Activated CD8-positive, alpha-beta memory T cell treated with anti-CD3 and anti-CD28 coated beads, Interleukin-2, amount 50 U/mL, for 48 hours (primary cell): Measurements from ENCODE around the gene USP22.
"Not testable (repeated sequence)": the region's sequence is repeated elsewhere in the genome, so short reads cannot be mapped to it uniquely, and the experiment has no call there.

Experiments
- DNase-seq: peaks from one replicate; pipeline ENCODE4 v3.0.0-alpha.2; 2020

The USP22 gene

DNA sequence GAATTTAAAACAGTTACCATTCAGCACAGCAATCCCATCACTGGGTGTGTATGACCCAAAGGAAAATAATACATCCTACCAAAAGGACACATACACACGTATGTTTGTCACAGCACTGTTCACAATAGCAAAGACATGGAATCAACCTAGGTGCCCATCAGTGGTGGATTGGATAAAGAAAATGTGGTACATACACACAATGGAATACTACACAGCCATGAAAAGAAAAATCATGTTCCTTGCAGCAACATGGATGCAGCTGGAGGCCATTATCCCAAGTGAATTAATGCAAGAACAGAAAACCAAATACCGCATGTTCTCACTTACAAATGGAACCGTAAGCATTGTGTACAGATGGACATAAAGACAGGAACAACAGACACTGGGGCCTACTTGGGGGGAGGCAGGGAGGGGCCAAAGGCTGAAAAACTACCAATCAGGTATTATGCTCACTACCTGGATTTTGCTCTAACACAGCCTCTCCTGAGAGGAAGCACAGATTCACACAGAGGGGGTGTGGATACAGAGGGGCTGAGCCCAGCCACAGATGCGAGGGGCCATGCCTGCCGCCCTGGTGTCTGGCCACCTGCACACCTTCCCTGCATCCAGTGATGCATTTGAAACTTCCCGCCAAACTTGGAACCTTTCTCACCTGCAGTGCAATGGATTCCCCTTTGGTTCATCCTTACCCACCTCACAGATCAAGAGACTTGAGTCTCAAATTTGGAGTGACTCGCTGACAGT lies 55.9 kb downstream of the USP22 start:
- DNase-seq = no peak

DNA sequence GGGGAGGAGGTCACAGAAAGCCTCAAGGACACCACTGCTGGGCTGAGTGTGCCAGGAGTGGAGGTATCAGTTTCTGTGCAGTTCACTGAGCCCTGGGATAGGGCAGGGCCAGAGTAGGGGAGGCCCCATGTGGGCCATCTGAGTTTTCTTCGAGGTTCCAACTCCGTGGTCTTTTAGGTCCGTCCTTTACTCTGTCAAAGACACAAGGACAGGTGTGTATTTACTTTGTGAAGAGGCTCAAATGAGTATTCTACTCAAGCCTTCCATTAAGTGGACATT lies 59.5 kb downstream of the USP22 start:
- DNase-seq = no peak

- no peak for DNase-seq
Observed at GRCh38 chr17:20982589-20983358, 60.0 kb downstream of the USP22 start.

- no peak for DNase-seq
Observed at GRCh38 chr17:20981046-20981920, 61.5 kb downstream of the USP22 start.

GRCh38 chr17:20979792-20980083 lies 63.1 kb downstream of the USP22 start:
- no peak for DNase-seq

DNA sequence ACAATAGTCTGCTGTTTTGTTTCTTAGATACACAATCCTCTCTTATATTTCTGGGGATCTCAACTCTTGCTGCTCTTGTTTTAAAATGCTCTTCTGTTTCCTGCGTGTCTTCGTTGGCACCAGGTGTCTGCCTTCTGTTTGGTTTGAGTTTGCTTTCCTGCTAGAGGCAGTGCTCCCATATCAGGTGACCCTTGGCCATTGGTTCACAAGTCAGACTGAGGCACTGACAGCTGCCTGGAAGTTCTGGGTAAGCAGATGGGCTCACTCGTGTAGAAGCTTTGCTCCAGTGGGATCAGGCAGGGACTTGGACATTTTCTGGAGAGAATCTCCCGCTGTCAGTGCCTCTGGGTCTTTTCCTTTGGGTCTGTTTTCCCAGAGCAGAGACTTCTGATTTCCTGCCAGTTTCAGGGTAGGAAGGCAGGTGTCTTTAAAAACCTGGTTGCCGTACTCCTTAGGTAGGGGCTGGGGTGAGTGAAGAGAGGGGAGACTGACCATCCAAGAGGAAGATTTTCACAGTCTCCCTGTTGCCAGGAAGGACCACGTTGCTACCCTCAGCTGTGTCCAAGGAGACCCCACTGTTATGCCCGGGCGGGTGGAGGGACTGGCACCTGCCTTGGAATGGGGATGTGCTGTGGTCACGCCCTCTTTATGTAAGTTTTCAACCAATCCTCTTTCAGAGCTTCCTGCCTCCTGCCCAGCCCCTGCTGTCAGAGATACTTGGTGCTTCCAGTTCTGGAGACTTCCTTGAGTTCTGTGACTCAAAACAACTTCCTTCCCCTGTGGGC lies 63.6 kb downstream of the USP22 start:
- DNase-seq = not testable (repeated sequence)

DNA sequence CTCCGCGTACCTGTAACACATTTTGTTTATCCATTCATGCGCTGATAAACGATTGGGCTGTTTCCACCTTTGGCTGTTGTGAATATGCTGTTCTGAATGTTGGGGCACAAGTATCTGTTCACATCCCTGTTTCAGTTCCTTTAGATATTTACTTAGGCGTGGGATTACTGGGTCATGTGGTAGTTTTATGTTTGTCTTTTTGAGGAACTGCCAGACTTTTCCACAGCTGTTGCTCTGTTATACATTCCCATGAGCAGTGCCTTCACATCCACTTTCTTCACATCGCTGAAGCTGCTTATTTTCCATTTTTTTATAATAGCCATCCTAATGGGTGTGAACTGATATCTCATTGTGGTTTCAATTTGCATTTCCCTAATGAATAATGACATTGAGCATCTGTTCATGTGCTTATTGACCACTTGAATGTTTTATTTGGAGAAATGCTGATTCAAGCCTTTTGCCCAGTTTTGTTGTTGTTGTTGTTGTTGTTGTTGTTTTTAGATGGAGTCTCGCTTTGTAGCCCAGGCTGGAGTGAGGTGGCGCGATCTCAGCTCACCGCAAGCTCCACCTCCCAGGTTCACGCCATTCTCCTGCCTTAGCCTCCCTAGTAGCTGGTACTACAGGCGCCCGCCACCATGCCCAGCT lies 65.1 kb downstream of the USP22 start:
- DNase-seq = not testable (repeated sequence)

GRCh38 chr17:20975566-20975965 lies 67.2 kb downstream of the USP22 start:
- no peak for DNase-seq

GRCh38 chr17:20970329-20970728 lies 72.5 kb downstream of the USP22 start:
- no peak for DNase-seq

- no peak for DNase-seq
Observed at GRCh38 chr17:20968913-20969616, 73.7 kb downstream of the USP22 start.

GRCh38 chr17:20967776-20968175 lies 75.0 kb downstream of the USP22 start:
- no peak for DNase-seq

DNA sequence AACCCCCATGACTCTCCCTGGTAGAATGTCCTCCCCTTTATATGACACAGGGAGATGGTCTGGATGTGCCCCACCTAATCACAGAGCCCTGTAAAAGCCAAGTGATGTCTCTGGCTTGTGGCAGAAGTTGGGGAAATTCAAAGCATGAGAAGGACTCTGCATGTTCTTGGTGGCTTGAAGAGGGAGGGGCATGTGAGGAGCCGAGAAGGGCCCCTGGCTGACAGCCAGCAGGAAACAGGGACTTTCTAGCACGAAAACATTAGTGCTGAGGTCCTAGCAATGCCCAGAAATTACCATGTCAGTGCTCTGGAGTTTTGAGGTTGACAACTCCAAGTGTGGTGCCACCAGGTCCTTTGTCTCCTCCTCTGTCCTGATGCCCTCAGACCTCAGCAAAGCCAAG lies 75.9 kb downstream of the USP22 start:
- no peak for DNase-seq

DNA sequence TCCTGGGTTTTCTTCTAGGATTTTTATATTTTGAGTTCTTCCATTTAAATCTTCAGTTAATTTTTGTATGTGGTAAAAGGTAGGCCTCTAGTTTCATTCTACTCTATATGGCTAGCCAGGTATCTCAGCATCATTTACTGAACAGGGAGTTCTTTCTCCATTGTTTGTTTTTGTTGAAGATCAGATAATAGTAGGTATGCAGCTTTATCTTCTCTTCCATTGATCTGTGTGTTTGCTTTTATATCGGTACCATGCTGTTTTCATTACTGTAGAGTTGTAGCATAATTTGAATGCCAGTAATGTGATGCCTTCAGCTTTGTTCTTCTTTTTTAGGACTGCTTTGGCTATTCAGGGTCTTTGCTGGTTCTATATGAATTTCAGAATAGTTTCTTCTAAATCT lies 77.3 kb downstream of the USP22 start:
- no peak for DNase-seq

DNA sequence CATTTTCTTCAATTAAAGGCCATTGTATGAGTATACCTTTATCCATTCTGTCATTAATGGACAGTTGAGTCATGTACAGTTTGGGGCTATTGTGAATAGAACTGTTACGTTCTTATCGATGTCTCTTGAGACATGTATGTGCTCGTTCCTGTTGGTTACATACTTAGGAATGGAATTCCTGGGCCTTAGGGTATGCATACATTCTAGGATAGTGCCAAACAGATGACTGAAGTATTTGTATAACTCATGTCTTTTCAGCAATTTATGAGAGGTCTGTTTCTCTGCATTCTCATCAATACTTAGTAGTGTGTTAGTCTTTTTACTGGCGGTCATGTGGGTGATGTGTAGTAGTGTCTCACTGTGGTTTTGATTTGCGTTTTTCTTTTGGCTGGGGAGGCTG lies 81.2 kb downstream of the USP22 start:
- no peak for DNase-seq

DNA sequence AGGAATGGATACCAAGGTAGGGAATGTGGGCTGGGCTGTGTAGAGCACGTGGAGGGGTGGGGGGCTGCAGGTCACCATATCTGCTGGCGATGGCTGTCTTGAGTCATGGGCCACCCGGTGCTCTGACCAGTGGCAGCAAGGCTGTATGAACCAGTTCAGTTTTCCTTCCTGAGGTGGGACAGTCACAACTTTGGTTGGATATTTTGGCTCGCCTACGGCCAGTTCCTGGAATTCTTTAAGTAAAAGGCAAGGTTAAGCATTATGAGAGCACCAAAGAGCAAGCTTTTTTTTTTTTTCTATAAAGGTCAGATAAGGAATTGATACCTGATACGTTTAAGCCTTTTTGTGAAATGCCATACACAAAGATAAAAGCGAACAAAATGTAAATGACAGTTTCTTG lies 81.9 kb downstream of the USP22 start:
- DNase-seq = no peak

DNA sequence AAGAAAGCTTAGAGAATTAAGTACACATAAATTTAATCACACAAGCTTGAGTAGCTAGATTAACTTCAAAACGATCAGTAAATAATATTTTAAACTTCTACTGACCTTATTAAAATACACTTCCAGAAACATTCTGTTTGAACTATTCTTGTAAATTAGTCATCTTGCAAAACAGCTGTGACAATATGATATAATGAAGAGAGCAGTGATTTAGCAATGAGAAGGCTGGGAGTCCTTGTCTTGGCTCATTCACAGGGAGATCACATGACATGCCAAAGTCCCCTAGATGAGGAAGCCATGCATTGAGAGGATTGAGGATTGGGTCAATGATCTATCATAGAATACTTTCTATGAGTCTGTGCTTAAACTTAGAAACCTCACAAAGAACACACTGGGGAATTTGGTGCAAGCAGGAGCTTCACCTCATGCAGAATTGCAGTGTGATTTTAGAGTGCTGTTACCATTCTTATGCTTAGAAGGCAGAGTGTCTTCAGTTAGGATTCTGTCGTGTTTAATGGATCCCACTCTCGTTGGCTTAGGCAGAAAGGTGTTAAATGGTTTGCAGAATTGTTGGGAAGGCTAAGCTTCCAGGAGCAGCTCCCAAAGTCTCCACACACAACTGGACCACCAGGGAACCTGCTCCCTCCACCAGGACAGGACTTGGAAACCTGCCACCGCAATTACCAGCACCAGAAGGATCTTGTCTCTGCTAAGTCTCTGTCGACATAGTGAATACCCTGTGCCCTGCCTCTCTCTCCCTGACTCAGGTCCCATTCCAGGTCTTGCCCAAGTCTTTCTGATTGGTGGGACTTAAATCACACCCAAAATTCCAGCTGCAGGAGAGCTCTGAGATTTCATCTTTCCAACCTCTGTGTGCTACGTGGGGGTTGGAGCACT lies 87.1 kb downstream of the USP22 start:
- DNase-seq = no peak

GRCh38 chr17:20954794-20955193 lies 88.0 kb downstream of the USP22 start:
- no peak for DNase-seq

- DNase-seq = no peak
Observed at GRCh38 chr17:20952183-20952582, 90.6 kb downstream of the USP22 start.
